Ishikawa (cell line): ENCODE measurements around the gene PYCARD.

Source experiments
- CEBPB ChIP-seq: IDR thresholded peaks from 2 replicates; pipeline ENCODE4 v1.6.1; 2012
- EGR1 ChIP-seq: IDR thresholded peaks from 2 replicates; pipeline ENCODE4 v1.6.1; 2012
- EP300 ChIP-seq: IDR thresholded peaks from 2 replicates; pipeline ENCODE4 v1.6.1; 2012; ENCODE audit warnings: borderline replicate concordance
- MAX ChIP-seq: IDR thresholded peaks from 2 replicates; pipeline ENCODE4 v1.6.1; 2012
- NFIC ChIP-seq: IDR thresholded peaks from 2 replicates; pipeline ENCODE4 v1.6.1; 2012
- RAD21 ChIP-seq: IDR thresholded peaks from 2 replicates; pipeline ENCODE4 v1.6.1; 2012; ENCODE audit warnings: low read depth
- REST ChIP-seq: IDR thresholded peaks from 2 replicates; pipeline ENCODE4 v1.6.1; 2012; ENCODE audit warnings: low read depth, mild to moderate bottlenecking
- TAF1 ChIP-seq: IDR thresholded peaks from 2 replicates; pipeline ENCODE4 v1.6.1; 2012; ENCODE audit warnings: low read depth, mild to moderate bottlenecking
- TEAD4 ChIP-seq: IDR thresholded peaks from 2 replicates; pipeline ENCODE4 v1.6.1; 2012
- USF1 ChIP-seq: IDR thresholded peaks from 2 replicates; pipeline ENCODE4 v1.6.1; 2012
- YY1 ChIP-seq: IDR thresholded peaks from 2 replicates; pipeline ENCODE4 v1.6.1; 2012; ENCODE audit warnings: low read depth

GRCh38 chr16:31182391-31182790 lies 20.2 kb downstream of the PYCARD start:
- no peak for TF ChIP-seq EGR1
- TF ChIP-seq MAX: no peak
- no peak for TF ChIP-seq EP300
- TF ChIP-seq USF1: no peak
- no peak for TF ChIP-seq REST
- TF ChIP-seq TAF1: no peak
- no peak for TF ChIP-seq YY1
- TF ChIP-seq RAD21: no peak
- TF ChIP-seq TEAD4: no peak
- TF ChIP-seq NFIC: no peak
- no peak for TF ChIP-seq CEBPB
